NCI-H1105 treated with DMSO at 0.1 percent for 48 hours (cell line): ENCODE results near the gene TMEM43.

Experiments
- DNase-seq: peaks from one replicate; lab custom pipeline; 2025; lab: John Stamatoyannopoulos, UW

Gene TMEM43

GRCh38 chr3:14151471-14152083 is 26.7 kb downstream of the TMEM43 start:
- DNase-seq, result no peak

DNA sequence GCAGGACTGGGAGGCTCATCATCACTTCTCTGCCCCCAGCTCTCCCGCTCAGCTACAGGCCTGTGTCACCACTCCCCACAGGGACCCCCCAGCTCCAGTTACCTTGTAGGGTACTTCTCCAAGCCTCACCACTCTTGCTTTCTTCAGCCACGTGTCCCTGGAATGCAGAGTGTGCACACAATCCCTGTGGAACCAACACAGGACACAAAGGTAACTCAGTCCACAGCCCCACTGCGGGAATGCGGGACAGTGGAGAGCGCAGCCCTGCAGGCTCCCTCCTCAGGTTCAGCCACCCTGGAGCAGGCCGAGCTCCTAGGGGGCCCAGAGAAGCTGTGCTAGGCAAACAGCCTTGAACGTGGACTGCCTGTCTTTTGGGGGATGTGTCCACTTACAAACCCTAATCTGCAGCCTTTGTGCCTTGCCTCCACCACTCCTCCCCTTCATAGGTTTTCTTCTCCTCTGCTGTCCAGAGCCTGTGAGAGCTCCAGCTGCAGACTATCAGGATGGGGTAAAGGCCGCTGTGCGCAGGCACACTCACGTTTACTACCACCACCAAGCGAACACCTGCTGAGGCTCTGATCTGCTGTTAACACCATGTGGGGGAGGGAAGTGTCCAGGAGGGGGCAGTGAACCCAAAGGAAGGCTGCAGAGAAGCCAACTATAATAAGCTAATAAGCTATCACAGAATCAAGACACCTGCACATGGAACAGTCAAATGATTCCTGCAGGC is 27.5 kb downstream of the TMEM43 start:
- no peak for DNase-seq

DNA sequence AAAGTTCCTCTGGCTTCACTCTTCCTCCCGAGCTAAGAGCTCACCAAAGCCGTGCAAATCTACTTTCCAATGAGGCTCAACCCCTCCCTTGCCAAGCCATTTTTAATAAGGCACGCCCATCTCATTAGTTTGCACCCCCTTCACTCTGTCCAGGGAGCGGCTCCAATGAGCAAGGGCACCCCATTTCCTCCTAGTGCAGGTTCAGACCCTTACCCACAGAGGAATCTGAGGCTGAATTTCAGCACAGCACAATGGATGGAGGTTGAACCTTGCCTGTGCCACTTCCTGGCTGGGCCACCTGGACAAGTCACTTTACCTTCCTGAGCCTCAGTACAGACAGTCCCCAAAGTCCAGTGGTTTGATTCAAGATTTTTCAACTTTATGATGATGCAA is 28.1 kb downstream of the TMEM43 start:
- no peak for DNase-seq

DNA sequence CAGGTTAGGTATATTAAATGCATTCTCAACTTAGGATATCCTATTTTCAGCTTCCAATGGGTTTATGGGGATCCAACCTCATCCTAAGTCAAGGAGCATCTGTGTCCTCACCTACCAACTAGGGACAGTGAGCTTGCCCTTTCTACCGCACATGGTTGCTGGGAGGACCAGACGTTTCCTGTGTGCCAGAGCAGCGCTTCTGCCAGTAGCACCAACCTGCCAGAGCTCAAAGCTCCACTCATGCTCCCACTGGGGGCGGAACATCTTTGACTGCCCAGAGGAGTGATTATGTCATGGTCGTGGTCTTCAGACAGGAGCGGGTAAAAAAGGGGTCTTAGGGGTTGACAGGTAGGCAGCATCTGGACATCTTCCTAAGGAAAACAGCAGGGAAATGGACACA is 28.8 kb downstream of the TMEM43 start:
- no peak for DNase-seq

DNA sequence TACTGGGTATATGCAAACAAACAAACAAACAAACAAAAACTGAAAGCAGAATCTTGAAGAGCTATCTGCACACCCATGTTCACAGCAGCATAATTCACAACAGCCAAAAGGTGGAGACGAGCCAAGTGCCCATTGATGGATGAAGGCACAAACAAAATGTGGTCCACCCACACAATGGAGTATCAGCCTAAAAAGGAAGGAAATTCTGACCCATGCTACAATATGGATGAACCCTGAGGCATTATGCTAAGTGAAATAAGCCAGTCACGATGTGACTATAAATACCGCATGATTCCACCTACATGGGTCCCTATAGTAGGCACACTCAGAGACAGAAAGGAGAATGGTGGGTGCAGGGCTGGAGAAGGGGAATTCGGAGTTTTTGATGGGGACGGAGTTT is 29.4 kb downstream of the TMEM43 start:
- DNase-seq, result no peak

- DNase-seq, result no peak
Observed at GRCh38 chr3:14154895-14155440, 30.1 kb downstream of the TMEM43 start.

GRCh38 chr3:14156201-14156600 is 31.3 kb downstream of the TMEM43 start:
- DNase-seq, result no peak

- no peak for DNase-seq
Observed at GRCh38 chr3:14156843-14157561, 32.1 kb downstream of the TMEM43 start.

- DNase-seq, result no peak
Observed at GRCh38 chr3:14157951-14158350, 33.1 kb downstream of the TMEM43 start.

DNA sequence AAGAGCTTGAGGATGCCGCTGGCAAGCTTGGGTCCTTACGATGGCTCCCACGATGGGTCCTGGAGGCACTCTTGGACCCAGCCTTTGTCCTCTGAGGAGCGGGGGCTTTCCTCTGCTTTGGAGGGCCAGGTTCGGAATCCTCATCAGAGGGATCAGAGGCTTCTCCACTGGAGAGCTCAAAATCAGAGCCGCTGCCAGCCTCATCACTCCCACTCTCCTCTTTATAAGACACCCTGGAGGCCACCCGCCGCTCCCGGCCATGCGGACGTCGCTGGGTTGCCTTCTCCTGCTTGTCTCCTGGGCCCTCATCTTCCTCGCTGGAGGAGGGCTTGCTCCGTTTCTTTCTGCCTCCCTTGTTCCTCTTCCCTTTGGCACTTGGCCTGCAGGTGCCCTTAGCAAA is 33.5 kb downstream of the TMEM43 start:
- DNase-seq, result no peak

- no peak for DNase-seq
Observed at GRCh38 chr3:14159426-14159825, 34.6 kb downstream of the TMEM43 start.

DNA sequence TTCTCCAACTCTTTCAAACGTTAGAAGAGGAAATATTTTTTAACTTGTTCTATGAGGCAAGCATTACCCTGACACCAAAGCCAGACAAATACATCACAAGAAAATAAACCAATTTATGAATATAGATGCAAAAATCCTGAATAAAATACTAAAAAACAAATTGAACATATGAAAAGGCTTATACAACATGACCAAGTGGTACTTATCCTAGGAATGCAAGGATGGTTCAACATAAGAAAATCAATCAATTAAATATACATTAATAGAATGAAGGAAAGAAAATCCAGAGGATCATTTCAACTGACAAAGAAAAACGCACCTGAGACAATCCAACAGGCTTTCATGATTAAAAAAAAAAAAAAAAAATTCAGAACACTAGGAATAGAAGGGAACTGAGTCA is 36.4 kb downstream of the TMEM43 start:
- no peak for DNase-seq

DNA sequence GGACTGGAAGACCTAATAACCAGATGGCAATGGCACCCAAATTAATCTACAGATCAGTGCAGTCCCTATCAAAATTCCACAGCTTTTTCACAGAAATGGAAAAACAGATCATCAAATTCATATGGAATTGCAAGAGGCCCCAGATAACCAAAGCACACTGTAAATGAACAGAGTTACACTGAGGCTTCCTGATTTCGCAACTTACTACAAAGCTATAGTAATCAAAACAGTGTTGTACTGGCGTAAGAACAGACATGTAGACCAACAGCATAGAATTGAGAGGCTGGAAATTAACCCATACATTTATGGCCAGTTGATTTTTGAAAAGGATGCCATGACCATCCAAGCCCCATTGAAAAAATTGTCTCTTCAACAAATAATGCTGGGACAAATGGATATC is 37.3 kb downstream of the TMEM43 start:
- DNase-seq, result no peak

- DNase-seq, result no peak
Observed at GRCh38 chr3:14166877-14167603, 42.2 kb downstream of the TMEM43 start.

DNA sequence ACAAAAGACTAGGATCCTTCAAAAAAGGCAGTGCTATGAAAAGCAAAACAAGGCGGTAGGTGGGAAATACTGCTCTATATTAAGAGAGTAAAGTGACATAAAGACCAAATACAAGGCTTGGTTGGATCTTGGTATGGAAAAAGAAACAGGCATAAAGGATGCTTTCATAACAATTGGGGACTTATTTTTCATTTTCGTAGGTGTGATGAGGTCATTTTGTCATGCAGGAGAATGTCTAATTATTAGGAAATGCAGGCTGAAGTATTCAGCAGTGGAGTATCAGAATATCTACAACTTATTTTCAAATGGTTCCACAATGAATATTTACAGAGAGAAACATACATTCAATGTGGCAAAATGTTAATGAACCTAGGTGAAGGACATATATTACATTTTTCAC is 44.6 kb downstream of the TMEM43 start:
- DNase-seq, result no peak

DNA sequence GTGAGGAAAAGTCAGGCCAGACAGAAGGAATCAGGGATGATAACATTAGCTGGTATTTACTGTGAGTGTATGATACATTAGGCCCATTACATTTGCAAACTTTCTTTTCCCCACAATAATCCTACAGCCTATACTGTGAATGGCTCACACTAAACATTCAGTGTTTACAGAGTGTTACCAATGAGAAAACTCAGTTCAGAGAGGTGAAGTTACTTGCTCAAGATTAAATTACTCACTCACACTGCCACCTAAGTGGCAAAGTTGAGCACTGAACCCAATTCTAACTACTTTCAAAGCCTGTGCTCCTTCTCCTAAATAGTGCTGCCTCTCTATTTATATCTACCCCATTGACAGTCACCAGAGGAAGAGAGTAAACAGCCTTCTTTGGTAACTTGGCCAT is 45.0 kb downstream of the TMEM43 start:
- DNase-seq, result no peak

- no peak for DNase-seq
Observed at GRCh38 chr3:14170531-14171159, 45.8 kb downstream of the TMEM43 start.

GRCh38 chr3:14172496-14172895 is 47.6 kb downstream of the TMEM43 start:
- no peak for DNase-seq

- DNase-seq, result no peak
Observed at GRCh38 chr3:14174483-14174882, 49.6 kb downstream of the TMEM43 start.

DNA sequence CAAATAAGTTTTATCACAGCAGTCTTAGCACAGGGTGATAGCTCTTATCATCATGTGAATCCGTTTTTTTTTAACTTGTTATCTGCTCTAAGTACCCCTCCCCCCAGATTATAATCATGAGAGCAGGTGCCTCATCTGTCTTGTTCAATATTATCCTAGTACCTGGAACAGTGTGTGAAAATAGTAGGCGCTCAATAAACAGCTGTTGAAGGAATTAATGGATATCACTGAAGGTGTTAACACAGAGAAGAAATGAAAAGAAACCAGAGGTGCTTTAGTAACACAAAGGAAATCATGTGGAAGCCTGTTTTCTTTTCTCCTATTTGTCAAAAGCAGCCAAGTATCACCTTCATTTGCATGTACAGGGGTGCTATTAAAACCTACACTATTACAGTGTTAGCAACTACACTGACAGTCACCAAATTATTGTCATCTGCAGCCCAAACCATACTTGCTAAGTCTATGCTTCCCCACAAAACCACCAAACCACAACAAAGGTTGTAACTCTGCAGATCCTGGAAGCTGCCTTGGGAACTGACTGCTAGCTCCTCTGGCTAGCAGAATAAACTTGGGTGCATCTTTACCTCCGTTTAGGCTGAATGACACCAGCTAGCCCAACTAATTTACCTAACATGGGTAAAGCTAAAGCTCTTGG is 50.7 kb downstream of the TMEM43 start:
- DNase-seq, result no peak

- no peak for DNase-seq
Observed at GRCh38 chr3:14177580-14178246, 52.9 kb downstream of the TMEM43 start.
